ENCODE results near the gene PIGZ.

Gene PIGZ

DNA sequence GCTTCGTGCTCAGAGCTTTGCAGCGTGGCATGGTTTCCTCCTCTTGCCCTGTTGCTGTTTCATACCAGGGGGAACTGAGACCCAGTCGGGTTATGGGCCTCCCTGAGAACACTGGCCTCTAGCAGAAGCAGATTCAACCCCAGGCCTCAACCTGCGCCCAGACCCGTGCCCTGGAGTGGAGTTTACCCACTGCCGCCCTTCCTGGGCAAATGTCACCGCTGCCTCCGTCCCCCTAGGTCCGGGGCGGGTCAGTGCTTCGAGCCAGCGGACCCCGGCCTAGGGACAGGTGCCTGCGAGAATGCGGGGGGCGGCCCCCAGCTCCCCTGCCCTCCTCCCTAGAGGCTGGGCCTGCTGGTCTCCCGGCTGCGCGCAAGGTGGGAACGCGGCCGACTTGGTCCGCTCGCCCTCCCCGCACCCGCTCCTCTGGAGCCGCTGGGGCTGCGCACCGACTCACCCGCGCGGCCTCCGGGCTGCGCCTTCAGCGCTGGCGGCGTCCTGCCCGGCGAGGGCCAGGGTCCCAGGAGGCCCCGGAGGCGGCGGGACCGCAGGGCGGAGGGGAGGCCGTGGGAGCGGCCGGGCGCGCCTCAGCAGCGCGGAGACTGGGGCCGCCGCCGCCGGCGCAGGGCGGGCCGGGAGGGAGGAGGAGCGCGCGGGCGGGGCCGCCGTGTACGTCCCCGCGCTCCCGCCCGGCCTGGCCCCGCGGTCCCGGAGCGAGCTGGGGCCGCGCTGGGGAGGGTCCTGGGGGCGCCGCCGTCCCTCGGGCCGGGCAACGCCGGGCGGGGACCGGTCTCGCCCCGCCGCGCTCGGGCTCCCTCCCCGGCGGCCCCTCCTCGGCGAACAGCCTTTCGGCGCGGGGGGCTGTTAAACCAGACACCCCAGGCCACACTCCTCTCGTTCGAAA lies at the start of gene PIGZ:
PIGZ (minus strand) TSS at position 601 of the 901 bp plus-strand sequence. CDS start 16,802 bp downstream, outside the sequence.
- no peak for TF ChIP-seq Cebpa-rat (IDR thresholded peaks at IDR 0.05)
- peaks cover 0 to 20% (median 16%) of the 10 kb centered on the region in 11 experiments; a peak in 16 of 22 replicates for H3K9me3 ChIP-seq (replicated peaks in 1 of 11)
- peak within 1 kb of the TSS; percentile 72 to 92 (median 85) for H3K4me3 ChIP-seq
- peaks cover 20 to 28% (median 25%) of the 10 kb centered on the region in 10 experiments for H3K4me1 ChIP-seq
- H3K4me2 ChIP-seq: peak within 1 kb of the TSS; percentile 89 to 100 (median 99)
- peak within 1 kb of the TSS; percentile 82 to 91 (median 87) for H3K9ac ChIP-seq
- peaks cover 0 to 14% (median 0%) of the 10 kb centered on the region in 11 experiments; a peak in 3 of 22 replicates for H4K20me1 ChIP-seq
- H3K36me3 ChIP-seq: peaks cover 0 to 13% (median 8%) of the 10 kb centered on the region in 11 experiments; a peak in 13 of 22 replicates
- H3K27ac ChIP-seq: peak within 1 kb of the TSS; percentile 53 to 93 (median 86); a peak in 21 of 22 replicates
- peaks cover 15 to 28% (median 18%) of the 10 kb centered on the region in 11 experiments for H3K27me3 ChIP-seq

- Histone ChIP-seq H3K36me3 (peaks cover 0 to 6% (median 0%) of the 10 kb centered on the region in 11 experiments; a peak in 2 of 22 replicates), H3K9ac (no peak overlapping the region), H3K4me3 (no peak overlapping the region), H3K27me3 (peaks cover 0 to 11% (median 0%) of the 10 kb centered on the region in 11 experiments; a peak in 6 of 22 replicates), H3K9me3 (replicated peaks in 1 of 11) (no peaks in the 10 kb centered on the region), H3K4me2 (peak overlapping the region in 5 of 11 experiments; percentile 15 to 90 (median 85); a peak in 5 of 22 replicates), H3K27ac (no peak overlapping the region), H3K4me1 (peaks cover 14 to 87% (median 61%) of the 10 kb centered on the region in 10 experiments), H4K20me1 (peaks cover 0 to 25% (median 12%) of the 10 kb centered on the region in 11 experiments; a peak in 11 of 22 replicates)
- TF ChIP-seq Cebpa-rat (IDR thresholded peaks at IDR 0.05): no peak
These were observed 48.4 kb upstream of the PIGZ start for GRCh38 chr3:197017003-197017402.

DNA sequence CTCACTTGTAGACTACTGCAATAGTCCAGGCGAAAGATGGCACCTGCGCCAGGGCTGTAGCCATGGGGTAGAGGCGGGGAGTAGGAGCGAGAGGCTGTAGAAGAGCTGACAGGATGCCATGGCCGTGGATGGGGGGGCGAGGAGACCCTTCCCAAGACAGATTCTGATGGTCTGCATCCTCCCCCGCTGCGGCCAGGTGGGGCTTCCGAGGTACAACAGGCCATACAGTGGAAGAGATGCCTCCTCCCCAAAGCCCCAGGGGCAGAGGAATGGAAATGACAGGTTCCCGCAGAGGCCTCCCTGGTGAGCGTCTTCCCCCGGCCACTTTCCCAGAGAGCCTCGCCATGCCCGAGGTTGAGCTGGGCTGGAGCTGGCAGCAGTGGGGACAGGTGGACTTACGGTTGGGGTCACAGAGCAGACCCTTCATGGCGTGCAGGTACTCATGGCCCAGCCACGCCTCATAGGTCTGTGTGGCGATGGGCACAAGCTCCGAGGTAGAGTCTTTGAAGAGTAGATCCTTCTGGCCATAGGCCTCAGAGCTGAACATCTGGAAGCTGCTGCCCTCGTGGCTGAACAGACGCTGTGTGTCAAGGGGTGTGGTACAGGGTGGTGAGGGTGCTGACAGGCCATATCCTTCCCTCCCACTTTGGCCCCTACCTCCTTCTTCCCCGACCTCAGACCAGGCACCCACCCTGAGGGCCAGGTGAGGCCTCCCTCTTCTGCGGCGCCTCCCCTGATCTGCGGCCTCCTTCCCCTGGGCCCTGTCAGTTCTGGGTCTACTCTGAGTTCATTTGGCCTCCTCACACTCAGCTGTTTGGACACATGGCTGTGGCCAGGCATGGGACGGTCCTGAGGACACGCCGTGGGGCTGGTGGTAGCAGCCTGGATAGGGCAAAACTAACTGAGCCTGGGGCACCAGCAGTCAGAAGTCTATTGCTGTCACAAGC lies 47.4 kb upstream of the PIGZ start:
- H3K4me1 ChIP-seq: peaks cover 18 to 87% (median 61%) of the 10 kb centered on the region in 10 experiments
- no peak overlapping the region for H3K4me3 ChIP-seq
- H3K9ac ChIP-seq: peak overlapping the region in 1 of 11 experiments; percentile 3; a peak in 1 of 22 replicates
- no peaks in the 10 kb centered on the region for H3K9me3 ChIP-seq (replicated peaks in 1 of 11)
- no peak overlapping the region for H3K27ac ChIP-seq
- 0 out of 22 replicates have a peak, but pooled peaks cover 0 to 4% (median 0%) of the 10 kb centered on the region in 11 experiments for H3K27me3 ChIP-seq
- H3K4me2 ChIP-seq: peak overlapping the region in 10 of 11 experiments; percentile 45 to 90 (median 86); a peak in 17 of 22 replicates
- peaks cover 0 to 35% (median 4%) of the 10 kb centered on the region in 11 experiments; a peak in 10 of 22 replicates for H4K20me1 ChIP-seq
- no peak for TF ChIP-seq Cebpa-rat (IDR thresholded peaks at IDR 0.05)
- H3K36me3 ChIP-seq: peaks cover 0 to 11% (median 0%) of the 10 kb centered on the region in 11 experiments; a peak in 2 of 22 replicates

GRCh38 chr3:197014942-197015575 lies 46.4 kb upstream of the PIGZ start:
- Histone ChIP-seq H3K4me3 (no peak overlapping the region), H3K9me3 (replicated peaks in 1 of 11) (no peaks in the 10 kb centered on the region), H3K9ac (no peak overlapping the region), H3K4me2 (peak overlapping the region; percentile 45 to 90 (median 85)), H3K27ac (no peak overlapping the region), H3K36me3 (peaks cover 0 to 11% (median 0%) of the 10 kb centered on the region in 11 experiments; a peak in 2 of 22 replicates), H3K4me1 (peaks cover 23 to 87% (median 63%) of the 10 kb centered on the region in 10 experiments), H4K20me1 (peaks cover 0 to 38% (median 6%) of the 10 kb centered on the region in 11 experiments; a peak in 9 of 22 replicates), H3K27me3 (peaks cover 0 to 9% (median 0%) of the 10 kb centered on the region in 11 experiments; a peak in 1 of 22 replicates)
- TF ChIP-seq Cebpa-rat (IDR thresholded peaks at IDR 0.05): peak in 3 of 11 experiments; percentile 12 to 34 (median 17); a peak in 2 of 22 replicates

DNA sequence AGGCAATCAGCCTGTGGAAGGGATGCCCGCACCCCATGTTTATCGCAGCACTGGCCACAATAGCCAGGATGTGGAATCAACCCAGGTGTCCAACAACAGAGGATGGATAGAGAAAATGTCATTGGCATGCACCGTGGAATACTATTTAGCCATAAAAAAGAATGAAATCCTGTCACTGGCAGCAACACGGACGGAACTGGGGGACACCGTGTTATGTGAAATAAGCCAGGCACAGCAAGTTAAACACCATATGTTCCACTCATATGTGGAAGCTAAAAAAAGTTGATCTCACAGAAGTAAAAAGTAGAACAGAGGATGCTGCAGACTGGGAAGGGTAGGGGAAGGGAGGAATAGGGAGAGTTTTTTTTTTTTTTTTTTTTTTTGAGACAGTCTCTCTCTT lies 45.4 kb upstream of the PIGZ start:
- no peak overlapping the region for H3K4me3 ChIP-seq
- H3K27me3 ChIP-seq: peaks cover 0 to 9% (median 0%) of the 10 kb centered on the region in 11 experiments; a peak in 1 of 22 replicates
- no peak overlapping the region for H3K27ac ChIP-seq
- H3K9me3 ChIP-seq (replicated peaks in 1 of 11): no peaks in the 10 kb centered on the region
- H3K9ac ChIP-seq: no peak overlapping the region
- no peak for TF ChIP-seq Cebpa-rat (IDR thresholded peaks at IDR 0.05)
- peaks cover 23 to 87% (median 68%) of the 10 kb centered on the region in 10 experiments for H3K4me1 ChIP-seq
- peak overlapping the region in 5 of 11 experiments; percentile 17 to 87 (median 81); a peak in 9 of 22 replicates for H3K4me2 ChIP-seq
- peaks cover 0 to 11% (median 0%) of the 10 kb centered on the region in 11 experiments; a peak in 2 of 22 replicates for H3K36me3 ChIP-seq
- peaks cover 0 to 40% (median 6%) of the 10 kb centered on the region in 11 experiments; a peak in 9 of 22 replicates for H4K20me1 ChIP-seq

- Histone ChIP-seq H3K27me3 (peaks cover 0 to 9% (median 0%) of the 10 kb centered on the region in 11 experiments; a peak in 1 of 22 replicates), H3K27ac (no peak overlapping the region), H3K4me3 (no peak overlapping the region), H3K9me3 (replicated peaks in 1 of 11) (no peaks in the 10 kb centered on the region), H3K36me3 (peaks cover 0 to 22% (median 0%) of the 10 kb centered on the region in 11 experiments; a peak in 3 of 22 replicates), H3K4me1 (peaks cover 23 to 93% (median 68%) of the 10 kb centered on the region in 10 experiments), H3K4me2 (peak overlapping the region in 8 of 11 experiments; percentile 25 to 95 (median 88); a peak in 11 of 22 replicates), H4K20me1 (peaks cover 0 to 47% (median 6%) of the 10 kb centered on the region in 11 experiments; a peak in 9 of 22 replicates), H3K9ac (no peak overlapping the region; a peak in 1 of 22 replicates)
- no peak for TF ChIP-seq Cebpa-rat (IDR thresholded peaks at IDR 0.05)
These were observed 43.9 kb upstream of the PIGZ start for GRCh38 chr3:197012540-197012883.

DNA sequence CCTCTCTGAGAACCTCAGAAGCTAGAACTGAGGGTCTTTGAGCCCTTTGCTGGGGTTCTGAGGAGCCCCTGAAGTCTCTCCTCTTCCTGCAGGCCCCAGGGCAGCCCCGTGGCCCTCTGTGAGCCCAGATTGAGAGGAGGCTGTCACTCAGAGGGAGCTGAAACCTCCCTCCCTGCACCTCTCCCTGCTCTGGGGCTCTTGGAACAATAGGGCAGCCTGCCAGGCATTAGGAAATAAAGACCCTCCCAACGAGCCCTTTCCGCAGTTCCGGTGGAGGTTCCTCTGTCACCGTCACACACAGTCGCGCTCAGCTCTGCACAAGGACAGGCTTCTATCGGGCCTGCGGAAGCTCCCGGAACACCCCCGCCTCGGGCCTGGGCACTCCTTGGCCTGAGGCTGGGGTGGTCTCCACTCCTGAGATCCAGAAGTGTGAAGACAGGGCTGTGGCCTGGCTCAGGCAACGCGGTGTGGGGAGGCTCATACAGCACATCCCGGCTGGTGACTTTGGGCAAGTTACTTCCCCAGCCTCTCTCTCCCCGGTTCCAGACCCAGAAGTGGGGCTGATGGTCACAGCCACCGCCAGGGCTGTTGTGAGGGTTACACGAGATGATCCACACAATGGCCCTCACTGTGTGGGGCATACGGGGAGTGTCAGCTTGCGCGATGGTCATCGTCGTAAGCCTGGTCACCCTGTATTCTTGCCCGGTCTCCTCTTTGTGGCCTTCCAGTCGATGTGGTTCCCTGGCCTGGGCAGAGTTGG lies 43.3 kb upstream of the PIGZ start:
- no peaks in the 10 kb centered on the region for H3K9me3 ChIP-seq (replicated peaks in 1 of 11)
- no peak overlapping the region for H3K4me3 ChIP-seq
- H3K36me3 ChIP-seq: peaks cover 0 to 24% (median 0%) of the 10 kb centered on the region in 11 experiments; a peak in 3 of 22 replicates
- peaks cover 23 to 90% (median 66%) of the 10 kb centered on the region in 10 experiments for H3K4me1 ChIP-seq
- peak overlapping the region; percentile 67 to 95 (median 86); a peak in 21 of 22 replicates for H3K4me2 ChIP-seq
- TF ChIP-seq Cebpa-rat (IDR thresholded peaks at IDR 0.05): no peak
- H3K27ac ChIP-seq: no peak overlapping the region
- H3K27me3 ChIP-seq: peaks cover 0 to 9% (median 0%) of the 10 kb centered on the region in 11 experiments; a peak in 1 of 22 replicates
- H4K20me1 ChIP-seq: peaks cover 0 to 49% (median 6%) of the 10 kb centered on the region in 11 experiments; a peak in 9 of 22 replicates
- H3K9ac ChIP-seq: peak overlapping the region in 3 of 11 experiments; percentile 3 to 63 (median 61); a peak in 2 of 22 replicates
